ENCODE results near the gene COMP. TPM values are rescaled to one million over a fixed set of nuclear protein-coding genes. Genes with fewer than 3 reads are reported as not detected.

COMP gene
- polyA plus RNA-seq, 1 donor (not counting 4 experiments of a cell fraction or from before 2014, with no cell fraction given): not detected

DNA sequence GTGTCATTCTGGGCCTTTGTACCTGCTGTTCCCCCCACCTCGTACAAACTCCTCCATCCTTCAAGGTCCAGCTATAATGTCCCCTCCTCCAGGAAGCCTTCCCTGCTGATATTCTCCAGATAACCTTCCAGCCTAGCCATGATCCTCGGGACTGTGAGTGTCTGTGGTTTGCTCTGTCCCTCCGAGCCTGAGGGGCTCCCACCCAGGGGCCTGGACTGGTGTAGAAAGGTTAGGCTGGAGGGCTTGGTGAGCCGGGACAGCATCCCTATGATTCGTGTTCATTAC is 2.9 kb upstream of the COMP start:
- H3K9me1 ChIP-seq (ENCODE audit: control insufficient read depth, extremely low read depth, insufficient read depth, low read length): no peaks in the 10 kb centered on the region
- dilution Hi-C loops (cut with MboI; ENCODE audit: extremely low pct_ligation_motif_present, low sequenced_read_pairs): no loop called here
- no peaks in the 10 kb centered on the region for H3K9me3 ChIP-seq (ENCODE audit: control insufficient read depth, low read depth, low read length)
- no peak for TF ChIP-seq EZH2 (IDR thresholded peaks at IDR 0.05; ENCODE audit: low read length)
- TF ChIP-seq, protein P1, sequence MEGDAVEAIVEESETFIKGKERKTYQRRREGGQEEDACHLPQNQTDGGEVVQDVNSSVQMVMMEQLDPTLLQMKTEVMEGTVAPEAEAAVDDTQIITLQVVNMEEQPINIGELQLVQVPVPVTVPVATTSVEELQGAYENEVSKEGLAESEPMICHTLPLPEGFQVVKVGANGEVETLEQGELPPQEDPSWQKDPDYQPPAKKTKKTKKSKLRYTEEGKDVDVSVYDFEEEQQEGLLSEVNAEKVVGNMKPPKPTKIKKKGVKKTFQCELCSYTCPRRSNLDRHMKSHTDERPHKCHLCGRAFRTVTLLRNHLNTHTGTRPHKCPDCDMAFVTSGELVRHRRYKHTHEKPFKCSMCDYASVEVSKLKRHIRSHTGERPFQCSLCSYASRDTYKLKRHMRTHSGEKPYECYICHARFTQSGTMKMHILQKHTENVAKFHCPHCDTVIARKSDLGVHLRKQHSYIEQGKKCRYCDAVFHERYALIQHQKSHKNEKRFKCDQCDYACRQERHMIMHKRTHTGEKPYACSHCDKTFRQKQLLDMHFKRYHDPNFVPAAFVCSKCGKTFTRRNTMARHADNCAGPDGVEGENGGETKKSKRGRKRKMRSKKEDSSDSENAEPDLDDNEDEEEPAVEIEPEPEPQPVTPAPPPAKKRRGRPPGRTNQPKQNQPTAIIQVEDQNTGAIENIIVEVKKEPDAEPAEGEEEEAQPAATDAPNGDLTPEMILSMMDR (optimal IDR thresholded peaks at IDR 0.05 in 1 of 3, IDR thresholded peaks at IDR 0.05 in 1 of 3, conservative IDR thresholded peaks at IDR 0.05 in 1 of 3; ENCODE audit: extremely low read depth in 1 of 3, insufficient read depth in 2 of 3, low read length in 3 of 3): no peak
- H4K20me1 ChIP-seq (ENCODE audit: control insufficient read depth, extremely low read depth, insufficient read depth, low read length): no peaks in the 10 kb centered on the region
- DNase-seq (ENCODE audit: low read depth, low spot score) (no peak), FAIRE-seq (no peak)
- H3K79me2 ChIP-seq (ENCODE audit: control insufficient read depth, insufficient read depth, low read length): no peaks in the 10 kb centered on the region
- no peak overlapping the region for H3K4me3 ChIP-seq (ENCODE audit: control insufficient read depth in 2 of 3, extremely low read depth in 1 of 3, insufficient read depth in 2 of 3, low read depth in 1 of 3, low read length in 3 of 3)
- H3K27ac ChIP-seq (ENCODE audit: control insufficient read depth, insufficient read depth, low read length): no peak overlapping the region
- H3K4me2 ChIP-seq (ENCODE audit: control insufficient read depth, extremely low read depth, insufficient read depth, low read depth, low read length): no peak overlapping the region
- H2AFZ ChIP-seq (ENCODE audit: control insufficient read depth, low read length): no peak overlapping the region
- H3K27me3 ChIP-seq (ENCODE audit: control insufficient read depth, extremely low read depth, insufficient read depth, low read length): peaks cover 62% of the 10 kb centered on the region
- H3K4me1 ChIP-seq (ENCODE audit: control insufficient read depth, extremely low read depth, insufficient read depth, low read length): no peaks in the 10 kb centered on the region
- H3K36me3 ChIP-seq (ENCODE audit: control insufficient read depth in 2 of 2, extremely low read depth in 1 of 2, insufficient read depth in 2 of 2, low read length in 2 of 2): no peaks in the 10 kb centered on the region
- H3K9ac ChIP-seq (ENCODE audit: control insufficient read depth, extremely low read depth, insufficient read depth, low read length): no peak overlapping the region

DNA sequence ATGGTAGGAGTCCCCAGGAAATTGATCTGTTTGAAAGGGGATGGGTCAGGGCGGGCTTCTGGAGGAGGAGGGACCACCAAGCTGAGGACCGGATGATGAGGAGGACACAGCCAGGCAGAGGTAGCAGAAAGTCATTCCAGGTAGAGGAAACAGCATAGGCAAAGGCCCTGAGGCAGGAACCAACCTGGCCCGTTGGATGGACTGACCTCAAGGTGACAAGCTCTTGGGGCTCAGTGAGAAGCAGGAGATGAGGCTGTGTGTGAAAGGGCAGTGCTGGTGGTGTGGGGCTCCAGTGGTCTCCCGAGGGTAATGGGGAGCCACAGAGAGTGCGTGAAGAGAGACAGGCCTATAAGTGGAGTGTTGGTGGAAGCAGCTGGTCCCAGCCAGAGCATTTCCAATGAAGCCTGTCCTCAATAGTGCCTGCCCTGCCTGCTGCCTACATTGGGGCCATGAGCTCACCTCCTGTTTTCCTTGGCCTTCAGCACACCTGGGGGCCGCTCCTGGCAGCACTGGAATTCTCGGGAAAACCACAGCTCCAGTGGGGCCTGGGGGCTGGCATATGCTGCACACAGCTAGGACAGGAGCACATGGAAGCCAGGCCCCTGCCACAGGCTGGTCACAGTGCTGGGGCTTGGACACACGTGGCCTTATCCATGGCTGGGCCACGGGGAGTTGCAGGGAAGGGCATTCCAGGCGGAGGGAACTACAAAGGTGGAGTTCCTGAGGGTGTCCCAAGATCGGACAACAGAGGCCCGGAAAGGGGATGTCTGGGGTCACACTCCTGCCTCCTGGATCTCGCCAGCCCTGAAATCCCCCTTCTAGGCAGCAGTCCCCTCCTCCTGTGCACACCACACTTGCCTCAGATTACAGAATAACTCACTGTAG is 2.3 kb upstream of the COMP start:
- Histone ChIP-seq H4K20me1 (ENCODE audit: control insufficient read depth, extremely low read depth, insufficient read depth, low read length) (no peaks in the 10 kb centered on the region), H3K4me3 (ENCODE audit: control insufficient read depth in 2 of 3, extremely low read depth in 1 of 3, insufficient read depth in 2 of 3, low read depth in 1 of 3, low read length in 3 of 3) (no peak overlapping the region), H3K79me2 (ENCODE audit: control insufficient read depth, insufficient read depth, low read length) (no peaks in the 10 kb centered on the region), H3K27me3 (ENCODE audit: control insufficient read depth, extremely low read depth, insufficient read depth, low read length) (peaks cover 62% of the 10 kb centered on the region), H3K36me3 (ENCODE audit: control insufficient read depth in 2 of 2, extremely low read depth in 1 of 2, insufficient read depth in 2 of 2, low read length in 2 of 2) (no peaks in the 10 kb centered on the region), H3K9me1 (ENCODE audit: control insufficient read depth, extremely low read depth, insufficient read depth, low read length) (no peaks in the 10 kb centered on the region), H3K27ac (ENCODE audit: control insufficient read depth, insufficient read depth, low read length) (no peak overlapping the region), H3K9me3 (ENCODE audit: control insufficient read depth, low read depth, low read length) (no peaks in the 10 kb centered on the region), H3K4me2 (ENCODE audit: control insufficient read depth, extremely low read depth, insufficient read depth, low read depth, low read length) (no peak overlapping the region), H3K9ac (ENCODE audit: control insufficient read depth, extremely low read depth, insufficient read depth, low read length) (no peak overlapping the region), H2AFZ (ENCODE audit: control insufficient read depth, low read length) (no peak overlapping the region), H3K4me1 (ENCODE audit: control insufficient read depth, extremely low read depth, insufficient read depth, low read length) (no peaks in the 10 kb centered on the region)
- dilution Hi-C loops (cut with MboI; ENCODE audit: extremely low pct_ligation_motif_present, low sequenced_read_pairs): no loop called here
- FAIRE-seq (no peak), DNase-seq (ENCODE audit: low read depth, low spot score) (no peak)
- no peak for TF ChIP-seq EZH2 (IDR thresholded peaks at IDR 0.05; ENCODE audit: low read length)
- TF ChIP-seq, protein P1 (optimal IDR thresholded peaks at IDR 0.05 in 1 of 3, IDR thresholded peaks at IDR 0.05 in 1 of 3, conservative IDR thresholded peaks at IDR 0.05 in 1 of 3; ENCODE audit: extremely low read depth in 1 of 3, insufficient read depth in 2 of 3, low read length in 3 of 3): no peak
